Panc1 (cell line): ENCODE results near the gene ZNF664. TPM values are rescaled to one million over a fixed set of nuclear protein-coding genes. Genes with fewer than 3 reads are reported as not detected.

Experiments used
- ATAC-seq: fragments of 200-7000 bp; cut with Tn5 transposase; 2 replicates; pipeline ENCODE4 v1.9.1; 2020; ENCODE audit warnings: mild to moderate bottlenecking, moderate library complexity
- BruUV-seq: library from RNA; stranded (reverse); fragments of 400-500 nt; replicated peaks from 2 replicates; lab custom pipeline; 2021; lab: Mats Ljungman, UMichigan
- CTCF ChIA-PET: fragments of 300-600 bp; sonication (Branson Sonifier 250); formaldehyde crosslinking; loops from one replicate; lab custom pipeline; 2022; ENCODE audit warnings: antibody characterized with exemption; lab: Charles Lee
- POLR2A ChIA-PET: fragments of 300-600 bp; sonication (Branson Sonifier 250); formaldehyde crosslinking; loops from one replicate; lab custom pipeline; 2022; ENCODE audit warnings: antibody characterized with exemption; lab: Charles Lee
- DNase-seq: peaks from one replicate; pipeline ENCODE4 v3.0.0-alpha.2; 2010; ENCODE audit warnings: low read depth, low spot score
- H3K27ac ChIP-seq: 2 replicates; pipeline ENCODE4 v1.5.1; 2011; ENCODE audit warnings: mild to moderate bottlenecking, low read length, inconsistent platforms
- H3K27me3 ChIP-seq: fragments of 200-500 bp; sonication (Bioruptor generic); 2 replicates; pipeline ENCODE4 v1.6.0; 2014; ENCODE audit warnings: low read length, inconsistent platforms; ENCODE audit not compliant: control insufficient read depth, insufficient read depth
- H3K36me3 ChIP-seq: fragments of 200-500 bp; sonication (Bioruptor generic); 2 replicates; pipeline ENCODE4 v1.5.1; 2014; ENCODE audit warnings: inconsistent platforms, mild to moderate bottlenecking, low read length, moderate library complexity; ENCODE audit not compliant: control insufficient read depth, insufficient read depth
- H3K4me1 ChIP-seq: 2 replicates; pipeline ENCODE4 v1.5.1; 2011; ENCODE audit warnings: inconsistent platforms, mild to moderate bottlenecking, low read length, moderate library complexity; ENCODE audit not compliant: control insufficient read depth, insufficient read depth
- H3K4me3 ChIP-seq, 2 experiments: 2 replicates each; pipeline ENCODE4 v1.5.1; 2011 to 2012; ENCODE audit warnings: low read depth in 2 of 2, low read length in 2 of 2, mild to moderate bottlenecking in 2 of 2, inconsistent platforms in 1 of 2, moderate library complexity in 1 of 2
- H3K9me3 ChIP-seq: fragments of 200-500 bp; sonication (Bioruptor generic); 2 replicates; pipeline ENCODE4 v1.5.1; 2014; ENCODE audit warnings: low read depth, mild to moderate bottlenecking, inconsistent platforms, low read length, moderate library complexity; ENCODE audit not compliant: control insufficient read depth, insufficient read depth
- POLR2AphosphoS5 ChIP-seq: IDR thresholded peaks from 2 replicates; pipeline ENCODE4 v1.6.1; 2012; ENCODE audit warnings: mild to moderate bottlenecking, low read depth, low read length, moderate library complexity
- SIN3A ChIP-seq: IDR thresholded peaks from 2 replicates; pipeline ENCODE4 v1.6.1; 2012; ENCODE audit warnings: low read depth, mild to moderate bottlenecking, low read length, moderate library complexity, borderline replicate concordance; ENCODE audit not compliant: insufficient read depth
- TCF7L2 ChIP-seq: IDR thresholded peaks from 2 replicates; pipeline ENCODE4 v1.6.1; 2011; ENCODE audit warnings: mild to moderate bottlenecking, low read depth, low read length, inconsistent platforms
- in situ Hi-C: cut with HindIII; loops from 2 replicates; pipeline ENCODE4 v1.10.0; 2016; ENCODE audit warnings: low sequenced_read_pairs, low pct_unique_long_range_greater_than_20kb
- intact Hi-C: fragments of 100-400 bp; cut with micrococcal nuclease; formaldehyde crosslinking; loops from one replicate; pipeline ENCODE4 v1.10.0; 2022; ENCODE audit not compliant: unreplicated experiment
- total RNA-seq: library from RNA; stranded (reverse); gene quantifications from one replicate; pipeline ENCODE4 v1.2.1, GENCODE V29; 2021; ENCODE audit not compliant: unreplicated experiment
- TF ChIP-seq, protein P1 (sequence below), 2 experiments: IDR thresholded peaks; 2 replicates each; pipeline ENCODE4 v1.6.1; 2011 to 2012; ENCODE audit warnings: low read depth in 2 of 2, control low read depth in 1 of 2, low read length in 1 of 2, mild to moderate bottlenecking in 1 of 2, moderate library complexity in 1 of 2; ENCODE audit not compliant: insufficient read depth in 1 of 2
- TF ChIP-seq, protein P2 (sequence below): fragments of 450-650 bp; IDR thresholded peaks from 2 replicates; pipeline ENCODE4 v1.5.1; 2017; ENCODE audit warnings: mild to moderate bottlenecking

The ZNF664 gene
- total RNA-seq, 1 experiment from 2014 or later = 115 TPM

DNA sequence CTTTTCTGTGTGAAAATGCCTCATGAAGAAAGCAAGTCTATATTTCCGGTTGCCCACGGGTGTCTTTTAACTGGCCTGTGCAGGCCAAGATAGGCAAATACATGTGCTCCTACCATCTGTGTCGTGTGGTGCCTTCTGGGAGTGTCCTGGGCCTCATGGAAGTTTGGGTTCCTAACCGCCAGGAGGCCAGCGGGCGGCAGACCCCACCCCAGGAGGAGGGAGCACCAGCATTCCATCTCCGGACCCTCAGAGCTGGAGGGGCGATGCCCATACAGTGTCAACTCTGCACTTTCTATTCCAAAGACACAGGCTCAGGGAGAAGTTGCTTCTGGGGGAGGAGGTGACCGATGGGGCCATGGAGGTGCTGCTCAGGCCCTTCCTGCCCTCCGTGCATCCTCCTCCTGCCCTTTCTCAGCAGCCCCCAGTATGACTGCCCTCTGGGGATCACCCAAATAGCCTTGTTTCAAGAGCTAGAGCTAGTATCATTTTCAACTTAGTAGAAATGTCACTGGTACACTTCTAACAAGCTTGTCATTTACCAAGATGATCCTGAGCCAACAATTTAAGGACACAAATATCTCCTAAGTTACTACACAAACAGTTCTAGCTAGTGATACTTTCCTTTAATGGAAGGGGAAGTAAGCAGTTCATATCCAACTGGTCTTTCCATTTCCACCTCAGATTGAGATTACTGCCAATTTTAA is 18.2 kb upstream of the ZNF664 start:
- POLR2A ChIA-PET = no interaction called here
- ATAC-seq = no peak

DNA sequence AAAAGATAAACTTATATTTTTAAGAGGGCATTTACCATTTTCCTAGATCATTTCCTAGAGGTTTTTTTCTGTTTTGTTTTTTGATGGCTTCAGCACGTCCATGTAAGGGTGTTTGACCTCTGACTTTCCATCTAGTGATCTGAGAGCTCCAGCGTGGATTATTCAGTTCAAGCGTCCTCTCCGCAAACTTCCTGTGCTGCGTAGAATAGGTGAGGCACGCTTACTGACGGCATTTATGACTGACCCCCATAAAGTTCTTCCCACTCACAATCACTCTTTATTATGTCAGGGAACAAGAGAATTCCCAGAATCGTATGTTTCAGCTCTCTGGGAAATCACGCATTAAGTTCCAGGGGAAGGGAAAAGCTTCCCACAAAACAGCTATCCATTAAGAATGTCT is 16.8 kb upstream of the ZNF664 start:
- no peaks in the 10 kb centered on the region for H3K27me3 ChIP-seq
- DNase-seq (no peak), ATAC-seq (no peak)
- no peak overlapping the region for H3K27ac ChIP-seq
- intact Hi-C loops = no loop called here
- BruUV-seq = no TSS peak
- ChIA-PET CTCF (no interaction called here), POLR2A (no interaction called here)
- TF ChIP-seq SIN3A = no peak
- TF ChIP-seq, protein P1, sequence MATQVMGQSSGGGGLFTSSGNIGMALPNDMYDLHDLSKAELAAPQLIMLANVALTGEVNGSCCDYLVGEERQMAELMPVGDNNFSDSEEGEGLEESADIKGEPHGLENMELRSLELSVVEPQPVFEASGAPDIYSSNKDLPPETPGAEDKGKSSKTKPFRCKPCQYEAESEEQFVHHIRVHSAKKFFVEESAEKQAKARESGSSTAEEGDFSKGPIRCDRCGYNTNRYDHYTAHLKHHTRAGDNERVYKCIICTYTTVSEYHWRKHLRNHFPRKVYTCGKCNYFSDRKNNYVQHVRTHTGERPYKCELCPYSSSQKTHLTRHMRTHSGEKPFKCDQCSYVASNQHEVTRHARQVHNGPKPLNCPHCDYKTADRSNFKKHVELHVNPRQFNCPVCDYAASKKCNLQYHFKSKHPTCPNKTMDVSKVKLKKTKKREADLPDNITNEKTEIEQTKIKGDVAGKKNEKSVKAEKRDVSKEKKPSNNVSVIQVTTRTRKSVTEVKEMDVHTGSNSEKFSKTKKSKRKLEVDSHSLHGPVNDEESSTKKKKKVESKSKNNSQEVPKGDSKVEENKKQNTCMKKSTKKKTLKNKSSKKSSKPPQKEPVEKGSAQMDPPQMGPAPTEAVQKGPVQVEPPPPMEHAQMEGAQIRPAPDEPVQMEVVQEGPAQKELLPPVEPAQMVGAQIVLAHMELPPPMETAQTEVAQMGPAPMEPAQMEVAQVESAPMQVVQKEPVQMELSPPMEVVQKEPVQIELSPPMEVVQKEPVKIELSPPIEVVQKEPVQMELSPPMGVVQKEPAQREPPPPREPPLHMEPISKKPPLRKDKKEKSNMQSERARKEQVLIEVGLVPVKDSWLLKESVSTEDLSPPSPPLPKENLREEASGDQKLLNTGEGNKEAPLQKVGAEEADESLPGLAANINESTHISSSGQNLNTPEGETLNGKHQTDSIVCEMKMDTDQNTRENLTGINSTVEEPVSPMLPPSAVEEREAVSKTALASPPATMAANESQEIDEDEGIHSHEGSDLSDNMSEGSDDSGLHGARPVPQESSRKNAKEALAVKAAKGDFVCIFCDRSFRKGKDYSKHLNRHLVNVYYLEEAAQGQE (IDR thresholded peaks at IDR 0.05; ENCODE audit: insufficient read depth in 1 of 2, low read depth in 2 of 2, low read length in 1 of 2) = no peak
- TF ChIP-seq, protein P2, sequence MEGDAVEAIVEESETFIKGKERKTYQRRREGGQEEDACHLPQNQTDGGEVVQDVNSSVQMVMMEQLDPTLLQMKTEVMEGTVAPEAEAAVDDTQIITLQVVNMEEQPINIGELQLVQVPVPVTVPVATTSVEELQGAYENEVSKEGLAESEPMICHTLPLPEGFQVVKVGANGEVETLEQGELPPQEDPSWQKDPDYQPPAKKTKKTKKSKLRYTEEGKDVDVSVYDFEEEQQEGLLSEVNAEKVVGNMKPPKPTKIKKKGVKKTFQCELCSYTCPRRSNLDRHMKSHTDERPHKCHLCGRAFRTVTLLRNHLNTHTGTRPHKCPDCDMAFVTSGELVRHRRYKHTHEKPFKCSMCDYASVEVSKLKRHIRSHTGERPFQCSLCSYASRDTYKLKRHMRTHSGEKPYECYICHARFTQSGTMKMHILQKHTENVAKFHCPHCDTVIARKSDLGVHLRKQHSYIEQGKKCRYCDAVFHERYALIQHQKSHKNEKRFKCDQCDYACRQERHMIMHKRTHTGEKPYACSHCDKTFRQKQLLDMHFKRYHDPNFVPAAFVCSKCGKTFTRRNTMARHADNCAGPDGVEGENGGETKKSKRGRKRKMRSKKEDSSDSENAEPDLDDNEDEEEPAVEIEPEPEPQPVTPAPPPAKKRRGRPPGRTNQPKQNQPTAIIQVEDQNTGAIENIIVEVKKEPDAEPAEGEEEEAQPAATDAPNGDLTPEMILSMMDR = no peak
- TF ChIP-seq TCF7L2 = no peak
- TF ChIP-seq POLR2AphosphoS5 = no peak
- no peaks in the 10 kb centered on the region for H3K36me3 ChIP-seq
- H3K4me3 ChIP-seq = no peak overlapping the region
- no peaks in the 10 kb centered on the region for H3K9me3 ChIP-seq
- in situ Hi-C loops = no loop called here
- no peaks in the 10 kb centered on the region; the same call in 1 of the 2 replicates for H3K4me1 ChIP-seq

More for the DNA sequence above, 18.2 kb upstream of the ZNF664 start:
- no peaks in the 10 kb centered on the region; the same call in 1 of the 2 replicates for H3K4me1 ChIP-seq
- no peak overlapping the region for H3K27ac ChIP-seq
- TF ChIP-seq, protein P1 (IDR thresholded peaks at IDR 0.05; ENCODE audit: insufficient read depth in 1 of 2, low read depth in 2 of 2, low read length in 1 of 2) = no peak
- TF ChIP-seq, protein P2 = no peak
- TF ChIP-seq POLR2AphosphoS5 (no peak), SIN3A (no peak), TCF7L2 (no peak)
- H3K36me3 ChIP-seq = no peaks in the 10 kb centered on the region
- DNase-seq = no peak
- BruUV-seq = no TSS peak
- CTCF ChIA-PET = no interaction called here
- intact Hi-C loops = no loop called here
- in situ Hi-C loops = no loop called here
- no peak overlapping the region for H3K4me3 ChIP-seq
- no peaks in the 10 kb centered on the region for H3K27me3 ChIP-seq
- H3K9me3 ChIP-seq = no peaks in the 10 kb centered on the region
